K562 (cell line): ENCODE results near the gene DPAGT1. TPM values are rescaled to one million over a fixed set of nuclear protein-coding genes. Genes with fewer than 3 reads are reported as not detected.

Experiments
- BHLHE40 ChIP-seq: IDR thresholded peaks from 2 replicates; pipeline ENCODE4 v1.6.1; 2011; ENCODE audit warnings: low read length, improper control_type of control experiment
- CHD1 ChIP-seq: fragments of 200-600 bp; sonication (generic); IDR thresholded peaks from one replicate; pipeline ENCODE4 v1.6.1; 2012; ENCODE audit warnings: mild to moderate bottlenecking, moderate library complexity, low read length, inconsistent platforms
- EP300 ChIP-seq: IDR thresholded peaks from 2 replicates; pipeline ENCODE4 v1.6.1; 2012; ENCODE audit warnings: low read length, improper control_type of control experiment
- HDAC1 ChIP-seq, 2 experiments: fragments of 450-650 bp; IDR thresholded peaks; 2 replicates each; pipeline ENCODE4 v1.6.1; 2016 to 2017; ENCODE audit warnings: inconsistent platforms in 1 of 2, mild to moderate bottlenecking in 1 of 2, moderate library complexity in 1 of 2
- HDGF ChIP-seq: fragments of 450-650 bp; IDR thresholded peaks from 2 replicates; pipeline ENCODE4 v1.6.1; 2016
- HINFP ChIP-seq: fragments of 450-650 bp; conservative IDR thresholded peaks from 2 replicates; pipeline ENCODE4 v1.6.1; 2016; ENCODE audit warnings: missing genetic modification characterization, low read depth, mild to moderate bottlenecking, control low read depth, missing compliant biosample characterization
- MTF1 ChIP-seq: fragments of 250-450 bp; sonication (Bioruptor Pico); IDR thresholded peaks from 2 replicates; pipeline ENCODE4 v1.9.0; 2021; ENCODE audit warnings: moderate library complexity, mild to moderate bottlenecking, inconsistent platforms, borderline replicate concordance
- MYBL2 ChIP-seq, 2 experiments: fragments of 450-650 bp in 1 of 2; sonication (generic) in 1 of 2; formaldehyde crosslinking in 1 of 2; IDR thresholded peaks; 2 replicates each; pipeline versions ENCODE4 v1.6.1 to v1.8.1; 2017 to 2022; ENCODE audit warnings: borderline replicate concordance in 1 of 2, inconsistent platforms in 1 of 2, low read depth in 1 of 2, mild to moderate bottlenecking in 1 of 2, missing genetic modification reagents in 1 of 2, moderate library complexity in 1 of 2
- NBN ChIP-seq: fragments of 450-650 bp; IDR thresholded peaks from 2 replicates; pipeline ENCODE4 v1.6.1; 2016; ENCODE audit warnings: low read depth, mild to moderate bottlenecking
- NCOA1 ChIP-seq: fragments of 450-650 bp; IDR thresholded peaks from 2 replicates; pipeline ENCODE4 v1.6.1; 2016; ENCODE audit warnings: low read depth
- NCOR1 ChIP-seq: fragments of 450-650 bp; IDR thresholded peaks from 2 replicates; pipeline ENCODE4 v1.6.1; 2016; ENCODE audit warnings: mild to moderate bottlenecking, moderate library complexity
- NR0B1 ChIP-seq: fragments of 450-650 bp; IDR thresholded peaks from one replicate; pipeline ENCODE4 v1.6.1; 2018; ENCODE audit warnings: mild to moderate bottlenecking, moderate library complexity; ENCODE audit not compliant: partially characterized antibody
- NR2C1 ChIP-seq, 2 experiments: fragments of 450-650 bp; IDR thresholded peaks; 2 replicates each; pipeline ENCODE4 v1.6.1; 2017; ENCODE audit warnings: mild to moderate bottlenecking in 2 of 2, antibody characterized with exemption in 1 of 2, inconsistent platforms in 1 of 2, missing compliant biosample characterization in 1 of 2, missing genetic modification characterization in 1 of 2
- NR2C2 ChIP-seq, 2 experiments: fragments of 200-800 bp in 1 of 2; sonication (Bioruptor generic) in 1 of 2; sonication (generic) in 1 of 2; formaldehyde crosslinking in 1 of 2; IDR thresholded peaks; 2 replicates each; pipeline versions ENCODE4 v1.6.1 to v1.8.0; 2016 to 2022; ENCODE audit warnings: mild to moderate bottlenecking in 1 of 2, missing compliant biosample characterization in 1 of 2, missing genetic modification characterization in 1 of 2, missing genetic modification reagents in 1 of 2
- POLR2AphosphoS5 ChIP-seq: IDR thresholded peaks from 2 replicates; pipeline ENCODE4 v1.6.1; 2011; ENCODE audit warnings: mild to moderate bottlenecking, low read depth, low read length, moderate library complexity; ENCODE audit not compliant: control insufficient read depth, insufficient read depth
- POLR2G ChIP-seq: fragments of 200-400 bp; formaldehyde crosslinking; IDR thresholded peaks from 2 replicates; pipeline ENCODE4 v1.6.1; 2017; ENCODE audit warnings: low read depth, mild to moderate bottlenecking, antibody characterized with exemption, low read length, moderate library complexity
- PRMT5 ChIP-seq: sonication (generic); formaldehyde crosslinking; IDR thresholded peaks from 2 replicates; pipeline ENCODE4 v1.5.0; 2020; ENCODE audit warnings: missing genetic modification reagents
- PTRF ChIP-seq: fragments of 450-650 bp; IDR thresholded peaks from 2 replicates; pipeline ENCODE4 v1.6.1; 2016; ENCODE audit warnings: mild to moderate bottlenecking, missing genetic modification characterization, missing compliant biosample characterization
- SMARCC2 ChIP-seq: fragments of 450-650 bp; IDR thresholded peaks from 2 replicates; pipeline ENCODE4 v1.6.1; 2017; ENCODE audit warnings: antibody characterized with exemption, moderate library complexity, mild to moderate bottlenecking, low read depth
- TAF7 ChIP-seq: fragments of 450-650 bp; IDR thresholded peaks from 2 replicates; pipeline ENCODE4 v1.6.1; 2016; ENCODE audit warnings: missing genetic modification characterization, missing compliant biosample characterization
- TAF9B ChIP-seq: fragments of 450-650 bp; IDR thresholded peaks from 2 replicates; pipeline ENCODE4 v1.6.1; 2018; ENCODE audit warnings: mild to moderate bottlenecking; ENCODE audit not compliant: partially characterized antibody
- U2AF1 ChIP-seq: fragments of 200-400 bp; formaldehyde crosslinking; optimal IDR thresholded peaks from 2 replicates; pipeline ENCODE3; 2017; ENCODE audit warnings: mild to moderate bottlenecking, low read depth, low read length, moderate library complexity
- ZNF140 ChIP-seq: fragments of 250-450 bp; sonication (Bioruptor Pico); IDR thresholded peaks from 2 replicates; pipeline ENCODE4 v1.8.0; 2021; ENCODE audit warnings: moderate library complexity, mild to moderate bottlenecking, inconsistent platforms
- ZNF263 ChIP-seq: sonication (generic); formaldehyde crosslinking; IDR thresholded peaks from 2 replicates; pipeline ENCODE4 v1.8.0; 2022; ENCODE audit warnings: mild to moderate bottlenecking, missing genetic modification reagents, borderline replicate concordance
- ZNF79 ChIP-seq: fragments of 250-450 bp; sonication (Bioruptor Pico); IDR thresholded peaks from 2 replicates; pipeline ENCODE4 v1.4.0; 2020; ENCODE audit warnings: low read depth, mild to moderate bottlenecking, moderate library complexity
- ZZZ3 ChIP-seq: fragments of 450-650 bp; IDR thresholded peaks from 2 replicates; pipeline ENCODE4 v1.6.1; 2016; ENCODE audit warnings: antibody characterized with exemption, mild to moderate bottlenecking, moderate library complexity
- polyA plus RNA-seq, 8 experiments: library from polyadenylated mRNA; depleted of rRNA in 4 of 8; stranded (reverse) in 5 of 8; unstranded in 3 of 8; fragments of >200 nt; fragmentation: Nextera tagmentation in 2 of 8; fragmentation: Illumina TruSeq in 1 of 8; extraction: Ambion mirVana in 2 of 8; extraction: Trizol in 1 of 8; gene quantifications; 2 replicates each; pipeline versions ENCODE4 v1.2.1 to v1.2.3, GENCODE V29; 2011 to 2014; ENCODE audit warnings: inconsistent platforms in 1 of 8, missing spikeins in 1 of 8
- total RNA-seq, 7 experiments: library from RNA; depleted of rRNA in 6 of 7; stranded (reverse); fragments of >200 nt in 6 of 7; fragmentation: Illumina TruSeq in 2 of 7; extraction: Trizol in 2 of 7; gene quantifications; 2 replicates each; pipeline versions ENCODE4 v1.2.1 to v1.2.3, GENCODE V29; 2011 to 2021; ENCODE audit warnings: low replicate concordance in 1 of 7

Gene DPAGT1
- total and polyA plus RNA-seq, 9 of the 15 experiments (the other 6 are each of a cell fraction or from before 2014, with no cell fraction given): 29.9 to 135 (median 85.0) TPM

GRCh38 chr11:119108146-119108856 is 6.6 kb upstream of the DPAGT1 start (continued):
- TF ChIP-seq NCOR1 (no peak; the same call in 1 of the 2 replicates), POLR2G (no peak), NR2C1 (IDR thresholded peaks at IDR 0.05) (peak; percentile 48; the same call in 1 of the 2 replicates), NR2C1 (tag; IDR thresholded peaks at IDR 0.05) (0 out of 2 replicates have a peak, but pooled peaks have one; percentile 6), TAF7 (tag) (no peak), ZNF79 (CRISPR knock-in tag) (no peak), HINFP (no peak), ZZZ3 (no peak), SMARCC2 (peak; percentile 27; the same call in 1 of the 2 replicates), EP300 (peak; percentile 61; the same call in 1 of the 2 replicates), NR2C2 (CRISPR knock-in tag; IDR thresholded peaks at IDR 0.05) (no peak), NR2C2 (tag; IDR thresholded peaks at IDR 0.05) (peak; percentile 81), HDGF (no peak), NCOA1 (0 out of 2 replicates have a peak, but pooled peaks have one; percentile 24), MTF1 (no peak), MYBL2 (IDR thresholded peaks at IDR 0.05; ENCODE audit: low read depth) (no peak), MYBL2 (CRISPR knock-in tag; IDR thresholded peaks at IDR 0.05; ENCODE audit: borderline replicate concordance) (no peak), NBN (peak; percentile 41; the same call in 1 of the 2 replicates), ZNF263 (no peak), PTRF (tag) (no peak), CHD1 (no peak), POLR2AphosphoS5 (no peak), U2AF1 (no peak), BHLHE40 (no peak), HDAC1 (IDR thresholded peaks at IDR 0.05) (peak in 1 of 2 experiments; percentile 76; a peak in 1 of 4 replicates), PRMT5 (CRISPR knock-in tag) (no peak), NR0B1 (no peak), ZNF140 (CRISPR knock-in tag) (no peak), TAF9B (no peak)
